ENCODE measurements around the gene RMC1.
A peak's percentile ranks its signal among the peaks of the same experiment; 100 is the strongest.
"Not testable (repeated sequence)": the region's sequence is repeated elsewhere in the genome, so short reads cannot be mapped to it uniquely, and the experiment has no call there.

Gene RMC1

GRCh38 chr18:23498877-23499276, 4.4 kb upstream of the RMC1 start:
- DNase-seq = peak; percentile 73

GRCh38 chr18:23499291-23499781, 4.0 kb upstream of the RMC1 start:
- DNase-seq = no peak

GRCh38 chr18:23501626-23502025, 1.7 kb upstream of the RMC1 start:
- DNase-seq = no peak

- DNase-seq = no peak
These were observed 734 bp upstream of the RMC1 start for GRCh38 chr18:23502516-23503037.

- no peak for DNase-seq
These were observed 643 bp downstream of the RMC1 start for GRCh38 chr18:23503963-23504344.

- DNase-seq = no peak
These were observed 1.4 kb downstream of the RMC1 start for GRCh38 chr18:23504720-23505119.

- no peak for DNase-seq
These were observed 3.1 kb downstream of the RMC1 start for GRCh38 chr18:23506393-23506792.

GRCh38 chr18:23510923-23511322, 7.6 kb downstream of the RMC1 start:
- not testable (repeated sequence) for DNase-seq

GRCh38 chr18:23512216-23512615, 8.9 kb downstream of the RMC1 start:
- DNase-seq = not testable (repeated sequence)

- no peak for DNase-seq
These were observed 9.3 kb downstream of the RMC1 start for GRCh38 chr18:23512641-23513040.

GRCh38 chr18:23515911-23516546, 12.7 kb downstream of the RMC1 start:
- DNase-seq = peak; percentile 91

GRCh38 chr18:23519734-23520133, 16.4 kb downstream of the RMC1 start:
- DNase-seq = no peak

- no peak for DNase-seq
These were observed 18.0 kb downstream of the RMC1 start for GRCh38 chr18:23521271-23521670.

- no peak for DNase-seq
These were observed 18.6 kb downstream of the RMC1 start for GRCh38 chr18:23521907-23522306.

GRCh38 chr18:23523429-23524212, 20.3 kb downstream of the RMC1 start:
- DNase-seq = no peak

- no peak for DNase-seq
These were observed 20.9 kb downstream of the RMC1 start for GRCh38 chr18:23524213-23524707.

- no peak for DNase-seq
These were observed 23.3 kb downstream of the RMC1 start for GRCh38 chr18:23526501-23527063.

GRCh38 chr18:23528580-23529472, 25.5 kb downstream of the RMC1 start:
- no peak for DNase-seq

GRCh38 chr18:23529604-23530003, 26.3 kb downstream of the RMC1 start:
- no peak for DNase-seq

- no peak for DNase-seq
These were observed 26.9 kb downstream of the RMC1 start for GRCh38 chr18:23530195-23530594.

GRCh38 chr18:23531912-23532311, 28.6 kb downstream of the RMC1 start:
- DNase-seq = no peak

GRCh38 chr18:23532848-23533247, 29.5 kb downstream of the RMC1 start:
- DNase-seq = peak; percentile 45

GRCh38 chr18:23534276-23534675, 31.0 kb downstream of the RMC1 start:
- no peak for DNase-seq

Data from eye (tissue), 1 donor.